Right ventricle myocardium superior (tissue), 1 donor: ENCODE measurements around the gene TP53AIP1. TPM values are rescaled to one million over a fixed set of nuclear protein-coding genes. Genes with fewer than 3 reads are reported as not detected.

Experiments
- ATAC-seq: fragments of 200-7000 bp; cut with Tn5 transposase; one replicate; pipeline ENCODE4 v1.9.1; 2020; ENCODE audit warnings: mild to moderate bottlenecking; ENCODE audit not compliant: poor library complexity
- DNase-seq: peaks from one replicate; pipeline ENCODE4 v3.0.0-alpha.2; 2020
- intact Hi-C: fragments of 100-400 bp; cut with DNase I; formaldehyde crosslinking; loops from one replicate; pipeline ENCODE4 v1.11.2; 2022
- total RNA-seq: library from RNA; stranded (reverse); fragmentation: NEBNext Ultra II Directional; extraction: Animal tissue kit (Norgen Biotek cat#: 25700); gene quantifications from one replicate; pipeline ENCODE4 v1.2.1, GENCODE V29; 2021
- donor health status: DM: no; HTN: yes; CAD: no; lungs with severe emphysema.

TP53AIP1 gene
- total RNA-seq, 1 donor from 2014 or later = not detected

- intact Hi-C loops = no loop called here
- no peak for DNase-seq
- no peak for ATAC-seq
Observed at GRCh38 chr11:128911701-128912100, 31.0 kb downstream of the TP53AIP1 start.

GRCh38 chr11:128911239-128911638 is 31.4 kb downstream of the TP53AIP1 start:
- intact Hi-C loops = no loop called here
- no peak for ATAC-seq
- DNase-seq = no peak

- intact Hi-C loops = no loop called here
- ATAC-seq (no peak), DNase-seq (no peak)
Observed at GRCh38 chr11:128910576-128910975, 32.1 kb downstream of the TP53AIP1 start.

- DNase-seq = no peak
- ATAC-seq = no peak
- intact Hi-C loops = no loop called here
Observed at GRCh38 chr11:128909438-128910125, 33.1 kb downstream of the TP53AIP1 start.

GRCh38 chr11:128908391-128909246 is 34.1 kb downstream of the TP53AIP1 start:
- peak; percentile 86 for DNase-seq
- intact Hi-C loops = no loop called here
- peak; percentile 55 for ATAC-seq

GRCh38 chr11:128907585-128907984 is 35.1 kb downstream of the TP53AIP1 start:
- no peak for DNase-seq
- no peak for ATAC-seq
- intact Hi-C loops = no loop called here

- DNase-seq (no peak), ATAC-seq (peak; percentile 7)
- intact Hi-C loops = no loop called here
Observed at GRCh38 chr11:128906185-128907050, 36.3 kb downstream of the TP53AIP1 start.

GRCh38 chr11:128905345-128906184 is 37.1 kb downstream of the TP53AIP1 start:
- peak; percentile 55 for DNase-seq
- peak; percentile 72 for ATAC-seq
- intact Hi-C loops = no loop called here

GRCh38 chr11:128904656-128905344 is 37.9 kb downstream of the TP53AIP1 start:
- ATAC-seq (peak; percentile 64), DNase-seq (peak; percentile 60)
- intact Hi-C loops = no loop called here

- ATAC-seq = no peak
- DNase-seq = no peak
- intact Hi-C loops = no loop called here
Observed at GRCh38 chr11:128904303-128904655, 38.4 kb downstream of the TP53AIP1 start.

- intact Hi-C loops = no loop called here
- peak; percentile 67 for DNase-seq
- peak; percentile 15 for ATAC-seq
Observed at GRCh38 chr11:128903248-128904061, 39.2 kb downstream of the TP53AIP1 start.

GRCh38 chr11:128902515-128903066 is 40.1 kb downstream of the TP53AIP1 start:
- intact Hi-C loops = no loop called here
- ATAC-seq (no peak), DNase-seq (no peak)

- intact Hi-C loops = no loop called here
- ATAC-seq = no peak
Observed at GRCh38 chr11:128901653-128902514, 40.8 kb downstream of the TP53AIP1 start.

GRCh38 chr11:128900468-128900867 is 42.2 kb downstream of the TP53AIP1 start:
- ATAC-seq (no peak), DNase-seq (no peak)
- intact Hi-C loops = no loop called here

More at GRCh38 chr11:128901653-128902514, 40.8 kb downstream of the TP53AIP1 start:
- no peak for DNase-seq

GRCh38 chr11:128898580-128899344 is 43.9 kb downstream of the TP53AIP1 start:
- intact Hi-C loops = no loop called here
- DNase-seq = no peak
- ATAC-seq = no peak
